GM08714 (cell line): ENCODE measurements around the gene KLK12.

Experiments
- H3K4me3 ChIP-seq: fragments of 200-500 bp; sonication (Bioruptor generic); 2 replicates; pipeline ENCODE4 v1.5.1; 2014; ENCODE audit warnings: mild to moderate bottlenecking, low read length, inconsistent platforms
- ZNF274 ChIP-seq: IDR thresholded peaks from 2 replicates; pipeline ENCODE4 v1.6.1; 2012; ENCODE audit warnings: mild to moderate bottlenecking, low read depth, low read length

The KLK12 gene

GRCh38 chr19:51015691-51016267 is 19.0 kb downstream of the KLK12 start:
- no peak overlapping the region for H3K4me3 ChIP-seq
- no peak for TF ChIP-seq ZNF274

GRCh38 chr19:51014242-51014641 is 20.6 kb downstream of the KLK12 start:
- no peak overlapping the region for H3K4me3 ChIP-seq
- no peak for TF ChIP-seq ZNF274

GRCh38 chr19:51012661-51013190 is 22.1 kb downstream of the KLK12 start:
- no peak overlapping the region for H3K4me3 ChIP-seq
- no peak for TF ChIP-seq ZNF274

GRCh38 chr19:51010066-51010795 is 24.6 kb downstream of the KLK12 start:
- H3K4me3 ChIP-seq = no peak overlapping the region
- no peak for TF ChIP-seq ZNF274

- no peak overlapping the region for H3K4me3 ChIP-seq
- no peak for TF ChIP-seq ZNF274
Observed at GRCh38 chr19:51009061-51009891, 25.5 kb downstream of the KLK12 start.

GRCh38 chr19:51007488-51007887 is 27.3 kb downstream of the KLK12 start:
- TF ChIP-seq ZNF274 = no peak

GRCh38 chr19:51006406-51006805 is 28.4 kb downstream of the KLK12 start:
- TF ChIP-seq ZNF274 = no peak
- no peak overlapping the region for H3K4me3 ChIP-seq

More at GRCh38 chr19:51007488-51007887, 27.3 kb downstream of the KLK12 start:
- no peak overlapping the region for H3K4me3 ChIP-seq

- no peak for TF ChIP-seq ZNF274
- no peak overlapping the region for H3K4me3 ChIP-seq
Observed at GRCh38 chr19:51005248-51005647, 29.6 kb downstream of the KLK12 start.

- no peak overlapping the region for H3K4me3 ChIP-seq
- TF ChIP-seq ZNF274 = no peak
Observed at GRCh38 chr19:51003316-51003715, 31.5 kb downstream of the KLK12 start.

GRCh38 chr19:51002542-51003311 is 32.1 kb downstream of the KLK12 start:
- no peak overlapping the region for H3K4me3 ChIP-seq
- no peak for TF ChIP-seq ZNF274

- TF ChIP-seq ZNF274 = no peak
- H3K4me3 ChIP-seq = no peak overlapping the region
Observed at GRCh38 chr19:51002089-51002532, 32.7 kb downstream of the KLK12 start.

GRCh38 chr19:51001515-51001914 is 33.3 kb downstream of the KLK12 start, which contains the start of gene KLK8:
Gene KLK8, minus strand, starts transcription at chr19:51001604. Its CDS starts 437 bp downstream, at chr19:51001167.
- TF ChIP-seq ZNF274 = no peak
- H3K4me3 ChIP-seq = no peak within 1 kb of the TSS

GRCh38 chr19:51000981-51001380 is 33.8 kb downstream of the KLK12 start:
- no peak overlapping the region for H3K4me3 ChIP-seq
- TF ChIP-seq ZNF274 = no peak

- no peak for TF ChIP-seq ZNF274
- no peak overlapping the region for H3K4me3 ChIP-seq
Observed at GRCh38 chr19:51000426-51000825, 34.4 kb downstream of the KLK12 start.
